IMR-90 (cell line): ENCODE results near the gene CWC27. TPM values are rescaled to one million over a fixed set of nuclear protein-coding genes. Genes with fewer than 3 reads are reported as not detected.

Experiments
- ATAC-seq: fragments of 200-7000 bp; cut with Tn5 transposase; 2 replicates; pipeline ENCODE4 v1.9.1; 2020; ENCODE audit warnings: low read depth, mild to moderate bottlenecking, moderate library complexity
- BruUV-seq: library from RNA; stranded (reverse); fragments of 400-500 nt; replicated peaks from 2 replicates; lab custom pipeline; 2021; lab: Mats Ljungman, UMichigan
- CTCF ChIA-PET: fragments of 300-600 bp; formaldehyde crosslinking; extraction: SDS; loops from one replicate; lab custom pipeline; 2021; ENCODE audit warnings: antibody characterized with exemption; lab: Yijun Ruan, JAX
- POLR2A ChIA-PET: fragments of 300-600 bp; sonication (Branson Sonifier 250); formaldehyde crosslinking; loops from one replicate; lab custom pipeline; 2022; ENCODE audit warnings: antibody characterized with exemption; ENCODE audit not compliant: unreplicated experiment; lab: Charles Lee
- DNase-seq: peaks from one replicate; pipeline ENCODE4 v3.0.0; 2013
- H2AFZ ChIP-seq: replicated peaks from 2 replicates; pipeline ENCODE3; 2013; ENCODE audit warnings: low read length, mild to moderate bottlenecking; ENCODE audit not compliant: poor library complexity
- H2AK5ac ChIP-seq: 2 replicates; pipeline ENCODE4 v1.6.1; 2013; ENCODE audit warnings: low read depth, low read length, inconsistent platforms
- H2AK9ac ChIP-seq: replicated peaks from 2 replicates; pipeline ENCODE3; 2013; ENCODE audit warnings: mild to moderate bottlenecking, low read depth, low read length, moderate library complexity; ENCODE audit not compliant: poor library complexity
- H2BK120ac ChIP-seq: 2 replicates; pipeline ENCODE4 v1.6.1; 2013; ENCODE audit warnings: low read depth, low read length, inconsistent platforms
- H2BK15ac ChIP-seq: 3 replicates; pipeline ENCODE4 v1.6.1; 2013; ENCODE audit warnings: low read depth, low read length, inconsistent platforms
- H2BK20ac ChIP-seq: 2 replicates; pipeline ENCODE4 v1.6.1; 2013; ENCODE audit warnings: low read depth, mild to moderate bottlenecking, inconsistent platforms, low read length, moderate library complexity
- H2BK5ac ChIP-seq: 2 replicates; pipeline ENCODE4 v1.6.1; 2013; ENCODE audit warnings: mild to moderate bottlenecking, low read depth, low read length, inconsistent platforms; ENCODE audit not compliant: poor library complexity, severe bottlenecking
- H3K14ac ChIP-seq: replicated peaks from 2 replicates; pipeline ENCODE4 v1.6.1; 2013; ENCODE audit warnings: low read depth, low read length, inconsistent platforms
- H3K18ac ChIP-seq: 2 replicates; pipeline ENCODE4 v1.6.1; 2013; ENCODE audit warnings: low read depth, low read length, control low read depth
- H3K23ac ChIP-seq: 2 replicates; pipeline ENCODE4 v1.6.1; 2013; ENCODE audit warnings: low read depth, low read length, inconsistent platforms
- H3K27ac ChIP-seq: 2 replicates; pipeline ENCODE4 v1.5.1; 2013; ENCODE audit warnings: mild to moderate bottlenecking, control low read depth, low read length; ENCODE audit not compliant: insufficient read depth
- H3K27me3 ChIP-seq: 2 replicates; pipeline ENCODE4 v1.6.1; 2013; ENCODE audit warnings: low read length; ENCODE audit not compliant: control insufficient read depth, insufficient read depth
- H3K36me3 ChIP-seq: 2 replicates; pipeline ENCODE4 v1.6.1; 2013; ENCODE audit warnings: low read length, mixed read lengths; ENCODE audit not compliant: control insufficient read depth, insufficient read depth
- H3K4ac ChIP-seq: 2 replicates; pipeline ENCODE4 v1.6.1; 2013; ENCODE audit warnings: low read depth, low read length, inconsistent platforms
- H3K4me1 ChIP-seq: 2 replicates; pipeline ENCODE4 v1.6.1; 2013; ENCODE audit warnings: low read length, mixed read lengths; ENCODE audit not compliant: control insufficient read depth, insufficient read depth
- H3K4me2 ChIP-seq: 2 replicates; pipeline ENCODE4 v1.6.1; 2013; ENCODE audit warnings: low read depth, mild to moderate bottlenecking, control low read depth, low read length, moderate library complexity
- H3K4me3 ChIP-seq: 2 replicates; pipeline ENCODE4 v1.5.1; 2013; ENCODE audit warnings: low read depth, mild to moderate bottlenecking, control low read depth, low read length, moderate library complexity; ENCODE audit not compliant: insufficient read depth
- H3K56ac ChIP-seq: 2 replicates; pipeline ENCODE4 v1.6.1; 2013; ENCODE audit warnings: low read length, inconsistent platforms; ENCODE audit not compliant: insufficient read depth; ENCODE audit errors: extremely low read depth
- H3K79me1 ChIP-seq, 2 experiments: 2 replicates each; pipeline ENCODE4 v1.6.1; 2013; ENCODE audit warnings: low read length in 2 of 2, inconsistent platforms in 1 of 2, low read depth in 1 of 2
- H3K9ac ChIP-seq: 2 replicates; pipeline ENCODE4 v1.6.1; 2013; ENCODE audit warnings: low read depth, low read length, control low read depth
- H3K9me1 ChIP-seq: 2 replicates; pipeline ENCODE4 v1.6.1; 2013; ENCODE audit warnings: low read length, inconsistent platforms; ENCODE audit not compliant: insufficient read depth
- H3K9me3 ChIP-seq: 2 replicates; pipeline ENCODE4 v1.6.1; 2013; ENCODE audit warnings: low read length; ENCODE audit not compliant: control insufficient read depth, insufficient read depth
- H4K20me1 ChIP-seq: 2 replicates; pipeline ENCODE4 v1.6.1; 2013; ENCODE audit warnings: low read length, inconsistent platforms; ENCODE audit not compliant: insufficient read depth
- H4K5ac ChIP-seq: 2 replicates; pipeline ENCODE4 v1.6.1; 2013; ENCODE audit warnings: mild to moderate bottlenecking, low read depth, low read length, control low read depth
- H4K8ac ChIP-seq, 2 experiments: 2 replicates each; pipeline ENCODE4 v1.6.1; 2013; ENCODE audit warnings: low read depth in 2 of 2, low read length in 2 of 2, control low read depth in 1 of 2, inconsistent platforms in 1 of 2
- H4K91ac ChIP-seq: 2 replicates; pipeline ENCODE4 v1.6.1; 2013; ENCODE audit warnings: low read depth, low read length, inconsistent platforms; ENCODE audit not compliant: insufficient read depth
- RAD21 ChIP-seq: IDR thresholded peaks from 2 replicates; pipeline ENCODE4 v1.6.1; 2012; ENCODE audit warnings: low read length, improper control_type of control experiment
- RFX5 ChIP-seq: IDR thresholded peaks from 2 replicates; pipeline ENCODE4 v1.8.0; 2012; ENCODE audit warnings: low read depth, mild to moderate bottlenecking, low read length, moderate library complexity
- WGBS, 2 experiments: methylation state at CpG; one replicate each; pipeline versions ENCODE4 v1.1.5 to v1.1.7; 2013; ENCODE audit warnings: missing lambda C conversion rate in 2 of 2; ENCODE audit not compliant: insufficient read length in 1 of 2; ENCODE audit errors: extremely low coverage in 2 of 2; 5-methylcytosine and 5-hydroxymethylcytosine counted together
- dilution Hi-C: fragments of 300-500 bp; cut with HindIII; formaldehyde crosslinking; loops from one replicate; pipeline ENCODE4 v1.14.3; 2018; ENCODE audit warnings: low sequenced_read_pairs; ENCODE audit not compliant: unreplicated experiment
- in situ Hi-C: fragments of 300-500 bp; cut with MboI; formaldehyde crosslinking; loops from 3 replicates; pipeline ENCODE4 v1.14.3; 2019; ENCODE audit warnings: low sequenced_read_pairs, inconsistent platforms, mixed read lengths
- intact Hi-C: fragments of 100-400 bp; cut with micrococcal nuclease; formaldehyde crosslinking; loops from 2 replicates; pipeline ENCODE4 v1.10.0; 2022
- polyA plus RNA-seq, 3 experiments: library from polyadenylated mRNA; depleted of rRNA; stranded (reverse); fragments of >200 nt; gene quantifications; 2 replicates each; pipeline ENCODE4 v1.2.3, GENCODE V29; 2012; ENCODE audit warnings: low replicate concordance in 1 of 3
- total RNA-seq: library from RNA; depleted of rRNA; stranded (reverse); fragments of >200 nt; gene quantifications from 2 replicates; pipeline ENCODE4 v1.2.3, GENCODE V29; 2012

The CWC27 gene
- total and polyA plus RNA-seq, 2 of the 4 experiments (the other 2 are of a cell fraction) = 13.3 to 17.1 TPM

DNA sequence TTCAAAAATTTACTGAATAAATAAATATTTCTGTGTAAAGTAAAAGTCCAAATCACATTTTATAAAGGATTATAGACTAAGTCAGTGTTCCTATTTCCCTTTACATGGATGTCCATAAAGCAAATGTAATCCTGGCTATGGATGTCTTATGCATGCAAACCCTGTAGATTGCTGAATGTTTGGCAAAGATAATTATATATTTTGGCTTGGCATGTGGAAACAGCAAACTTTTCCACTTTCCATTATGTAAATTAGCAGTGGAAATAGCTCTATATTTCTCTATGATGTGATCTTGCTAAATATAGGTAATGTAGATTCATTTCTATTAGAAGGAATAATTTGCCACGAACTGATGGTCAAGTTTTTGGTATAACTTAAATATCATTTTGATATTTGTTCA lies 66.5 kb downstream of the CWC27 start:
- Histone ChIP-seq H3K4me2 (no peak overlapping the region), H4K5ac (no peak overlapping the region), H3K9me1 (no peaks in the 10 kb centered on the region; the same call in 1 of the 2 replicates), H3K9me3 (no peaks in the 10 kb centered on the region), H2BK20ac (no peak overlapping the region), H2AK9ac (no peak overlapping the region), H3K14ac (no peak overlapping the region), H3K56ac (no peak overlapping the region), H4K91ac (no peak overlapping the region), H3K4me3 (no peak overlapping the region), H3K27me3 (no peaks in the 10 kb centered on the region), H3K18ac (no peak overlapping the region), H2BK5ac (no peak overlapping the region), H4K8ac (no peak overlapping the region), H4K20me1 (no peaks in the 10 kb centered on the region), H2AFZ (no peak overlapping the region), H3K4ac (no peak overlapping the region), H3K79me1 (no peaks in the 10 kb centered on the region), H2BK15ac (no peak overlapping the region), H3K27ac (no peak overlapping the region), H2BK120ac (no peak overlapping the region), H3K9ac (no peak overlapping the region), H3K36me3 (no peaks in the 10 kb centered on the region; the same call in 1 of the 2 replicates), H2AK5ac (no peak overlapping the region), H3K23ac (no peak overlapping the region), H3K4me1 (no peaks in the 10 kb centered on the region)
- intact Hi-C loops = no loop called here
- dilution Hi-C loops = no loop called here
- TF ChIP-seq RAD21 (no peak), RFX5 (no peak)
- no peak for DNase-seq
- POLR2A ChIA-PET = no interaction called here
- CTCF ChIA-PET = no interaction called here
- ATAC-seq = no peak
- no TSS peak for BruUV-seq
- in situ Hi-C loops = no loop called here
- WGBS, 2 experiments = no CpG with 5 or more reads among the region's 1 CpG
